PC-9 (cell line): ENCODE results near the gene PUM2. TPM values are rescaled to one million over a fixed set of nuclear protein-coding genes. Genes with fewer than 3 reads are reported as not detected.
A peak's percentile ranks its signal among the peaks of the same experiment; 100 is the strongest.

Experiments
- BruUV-seq: library from RNA; stranded (reverse); fragments of 400-500 nt; replicated peaks from 2 replicates; lab custom pipeline; 2021; lab: Mats Ljungman, UMichigan
- CTCF ChIA-PET: fragments of 300-600 bp; sonication (Branson Sonifier 250); formaldehyde crosslinking; loops from one replicate; lab custom pipeline; 2022; ENCODE audit warnings: antibody characterized with exemption; lab: Charles Lee
- POLR2A ChIA-PET: fragments of 300-600 bp; sonication (Branson Sonifier 250); formaldehyde crosslinking; loops from one replicate; lab custom pipeline; 2022; ENCODE audit warnings: antibody characterized with exemption; ENCODE audit not compliant: unreplicated experiment; lab: Charles Lee
- DNase-seq, 2 experiments: peaks; one replicate each; pipeline versions ENCODE4 v3.0.0 to v3.0.0-alpha.2; 2015 to 2022; ENCODE audit warnings: mixed read lengths in 1 of 2
- H2AFZ ChIP-seq: fragments of 200-600 bp; sonication (generic); 2 replicates; pipeline ENCODE4 v1.8.1; 2017; ENCODE audit warnings: antibody characterized with exemption
- H3F3A ChIP-seq: fragments of 200-600 bp; sonication (generic); 2 replicates; pipeline ENCODE4 v1.8.1; 2017; ENCODE audit warnings: antibody characterized with exemption, mild to moderate bottlenecking, low read depth; ENCODE audit not compliant: insufficient read depth
- H3K27ac ChIP-seq: fragments of 200-600 bp; sonication (generic); 2 replicates; pipeline ENCODE4 v1.6.1; 2016; ENCODE audit warnings: mixed run types
- H3K27me3 ChIP-seq: fragments of 200-600 bp; sonication (generic); 2 replicates; pipeline ENCODE4 v1.6.1; 2016; ENCODE audit warnings: low read depth, mixed run types; ENCODE audit not compliant: insufficient read depth
- H3K36me3 ChIP-seq: fragments of 200-600 bp; sonication (generic); 2 replicates; pipeline ENCODE4 v1.6.1; 2016; ENCODE audit warnings: low read depth, mixed run types
- H3K4me1 ChIP-seq: fragments of 200-600 bp; sonication (generic); replicated peaks from 2 replicates; pipeline ENCODE4 v1.6.1; 2016; ENCODE audit warnings: mixed run types; ENCODE audit not compliant: insufficient read depth
- H3K4me2 ChIP-seq: fragments of 200-600 bp; sonication (generic); 2 replicates; pipeline ENCODE4 v1.6.1; 2017; ENCODE audit warnings: mixed run types
- H3K4me3 ChIP-seq: fragments of 200-600 bp; sonication (generic); 2 replicates; pipeline ENCODE4 v1.6.1; 2016; ENCODE audit warnings: mixed run types
- H3K79me2 ChIP-seq: fragments of 200-600 bp; sonication (generic); 2 replicates; pipeline ENCODE4 v1.6.1; 2017; ENCODE audit warnings: low read depth, mixed run types
- H3K9me2 ChIP-seq: fragments of 200-600 bp; sonication (generic); 2 replicates; pipeline ENCODE4 v1.8.1; 2017; ENCODE audit warnings: mild to moderate bottlenecking; ENCODE audit not compliant: insufficient read depth
- H3K9me3 ChIP-seq: fragments of 200-600 bp; sonication (generic); 2 replicates; pipeline ENCODE4 v1.8.1; 2016; ENCODE audit warnings: low read depth; ENCODE audit not compliant: insufficient read depth
- H4K20me1 ChIP-seq: fragments of 200-600 bp; sonication (generic); 2 replicates; pipeline ENCODE4 v1.8.1; 2017; ENCODE audit not compliant: insufficient read depth
- EZH2 ChIP-seq: fragments of 200-600 bp; sonication (generic); IDR thresholded peaks from 2 replicates; pipeline ENCODE4 v1.8.0; 2017; ENCODE audit warnings: antibody characterized with exemption, low read depth
- intact Hi-C: fragments of 100-400 bp; cut with micrococcal nuclease; formaldehyde crosslinking; loops from one replicate; pipeline ENCODE4 v1.10.0; 2022; ENCODE audit not compliant: unreplicated experiment
- total RNA-seq: library from RNA; stranded (reverse); gene quantifications from 2 replicates; pipeline ENCODE4 v1.2.3, GENCODE V29; 2021
- TF ChIP-seq, protein P1 (sequence below): fragments of 200-600 bp; sonication (generic); conservative IDR thresholded peaks from 2 replicates; pipeline ENCODE4 v1.6.1; 2017; ENCODE audit warnings: mixed run types, antibody characterized with exemption, mild to moderate bottlenecking, moderate library complexity

The PUM2 gene
- total RNA-seq, 1 experiment from 2014 or later, result 99.3 TPM

DNA sequence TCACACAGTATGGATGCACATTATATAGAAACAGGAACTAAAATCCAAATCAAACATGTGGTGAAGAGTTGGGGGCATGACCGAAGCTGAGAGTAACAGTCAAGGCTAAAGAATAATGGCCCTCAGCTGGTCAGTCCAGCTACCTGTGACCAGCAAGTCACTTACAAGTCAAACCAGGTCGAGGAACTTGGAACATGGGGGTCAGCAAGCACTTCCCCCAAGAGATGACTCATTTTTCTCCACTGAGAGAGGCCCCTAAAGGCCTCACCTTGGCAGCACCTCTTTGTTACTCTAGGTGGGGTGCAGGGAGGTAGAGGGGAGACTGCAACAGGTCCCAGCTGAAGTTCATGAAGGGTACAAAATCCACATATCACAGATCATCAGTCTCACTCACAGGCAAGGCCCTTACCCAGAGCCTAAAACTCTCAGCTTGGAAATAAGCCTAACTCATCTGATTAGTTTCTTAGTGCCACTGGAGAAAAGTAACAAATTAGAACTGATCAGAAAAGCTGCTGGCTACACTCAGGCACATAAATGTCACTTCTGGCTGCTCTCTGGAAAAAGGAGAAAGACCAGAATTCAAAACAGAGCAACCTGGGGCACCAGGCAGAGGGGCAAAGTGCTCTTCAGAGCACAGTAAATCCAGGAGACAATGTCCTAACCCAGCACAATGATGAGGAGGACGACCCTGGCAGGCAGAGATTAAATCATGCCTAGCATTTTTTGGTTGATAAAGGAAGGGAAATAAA lies 129.7 kb downstream of the PUM2 start:
- Histone ChIP-seq H3K9me3 (no peaks in the 10 kb centered on the region), H3K9me2 (no peaks in the 10 kb centered on the region), H3F3A (peaks cover 29% of the 10 kb centered on the region; the same call in 1 of the 2 replicates), H3K4me3 (no peak overlapping the region), H3K36me3 (no peaks in the 10 kb centered on the region), H3K27ac (0 out of 2 replicates have a peak overlapping the region, but pooled peaks have one; percentile 20), H3K4me2 (peak overlapping the region; percentile 92), H4K20me1 (no peaks in the 10 kb centered on the region), H3K27me3 (no peaks in the 10 kb centered on the region), H3K4me1 (peaks cover 39% of the 10 kb centered on the region), H3K79me2 (peaks cover 56% of the 10 kb centered on the region), H2AFZ (no peak overlapping the region)
- no peak for DNase-seq
- TF ChIP-seq EZH2, result no peak
- TF ChIP-seq, protein P1, sequence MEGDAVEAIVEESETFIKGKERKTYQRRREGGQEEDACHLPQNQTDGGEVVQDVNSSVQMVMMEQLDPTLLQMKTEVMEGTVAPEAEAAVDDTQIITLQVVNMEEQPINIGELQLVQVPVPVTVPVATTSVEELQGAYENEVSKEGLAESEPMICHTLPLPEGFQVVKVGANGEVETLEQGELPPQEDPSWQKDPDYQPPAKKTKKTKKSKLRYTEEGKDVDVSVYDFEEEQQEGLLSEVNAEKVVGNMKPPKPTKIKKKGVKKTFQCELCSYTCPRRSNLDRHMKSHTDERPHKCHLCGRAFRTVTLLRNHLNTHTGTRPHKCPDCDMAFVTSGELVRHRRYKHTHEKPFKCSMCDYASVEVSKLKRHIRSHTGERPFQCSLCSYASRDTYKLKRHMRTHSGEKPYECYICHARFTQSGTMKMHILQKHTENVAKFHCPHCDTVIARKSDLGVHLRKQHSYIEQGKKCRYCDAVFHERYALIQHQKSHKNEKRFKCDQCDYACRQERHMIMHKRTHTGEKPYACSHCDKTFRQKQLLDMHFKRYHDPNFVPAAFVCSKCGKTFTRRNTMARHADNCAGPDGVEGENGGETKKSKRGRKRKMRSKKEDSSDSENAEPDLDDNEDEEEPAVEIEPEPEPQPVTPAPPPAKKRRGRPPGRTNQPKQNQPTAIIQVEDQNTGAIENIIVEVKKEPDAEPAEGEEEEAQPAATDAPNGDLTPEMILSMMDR, result no peak
- ChIA-PET CTCF (interaction anchor here (1.4 kb wide), 1 partner anchor 11 kb away, joined by 3 read pairs; no protein-coding TSS in a partner anchor), POLR2A (interaction anchor here (0.7 kb wide), 1 partner anchor 77 kb away, joined by 3 read pairs; no protein-coding TSS in a partner anchor)
- no TSS peak for BruUV-seq
- intact Hi-C loops, result loop anchor here (2.0 to 5.0 kb wide), 2 partner anchors 14 to 209 kb away; partner anchors contain the start of gene MATN3

DNA sequence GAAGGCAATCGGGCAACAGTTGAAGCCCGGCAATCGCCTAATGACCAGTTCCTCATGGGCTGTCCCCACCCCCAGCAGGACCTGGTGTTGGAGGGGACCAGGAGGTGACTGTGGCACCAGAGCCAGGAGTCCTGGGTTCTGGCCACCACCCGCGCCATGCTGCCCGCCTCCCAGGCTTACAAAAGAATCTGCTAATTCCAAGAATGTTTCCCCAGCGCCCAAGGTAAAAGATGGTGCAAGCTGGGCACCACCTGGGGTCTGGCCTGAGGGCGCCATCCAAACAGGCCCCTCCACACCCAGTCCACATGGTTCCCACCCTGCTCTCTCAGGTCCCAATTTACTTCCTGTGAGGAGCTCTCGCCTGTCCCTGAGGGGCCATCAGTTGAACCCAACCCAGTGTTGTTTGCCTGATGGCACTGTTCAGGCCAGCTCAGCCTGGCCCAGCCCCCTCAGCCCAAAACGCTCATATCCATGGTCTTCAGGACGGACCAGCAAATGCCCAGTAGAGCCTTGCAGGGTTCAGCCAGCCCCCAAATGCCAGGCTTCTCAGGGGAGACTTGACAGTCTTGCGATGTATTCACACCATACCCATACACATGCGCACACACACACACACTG lies 130.8 kb downstream of the PUM2 start:
- ChIA-PET CTCF (interaction anchor here (0.5 kb wide), 1 partner anchor 12 kb away, joined by 11 read pairs; no protein-coding TSS in a partner anchor), POLR2A (interaction anchor here (0.5 kb wide), 1 partner anchor 115 kb away, joined by 4 read pairs; no protein-coding TSS in a partner anchor)
- Histone ChIP-seq H4K20me1 (no peaks in the 10 kb centered on the region), H3F3A (peaks cover 22% of the 10 kb centered on the region; the same call in 1 of the 2 replicates), H3K9me3 (no peaks in the 10 kb centered on the region), H3K4me2 (no peak overlapping the region), H3K27ac (no peak overlapping the region), H2AFZ (no peak overlapping the region), H3K36me3 (no peaks in the 10 kb centered on the region), H3K9me2 (no peaks in the 10 kb centered on the region), H3K4me1 (peaks cover 34% of the 10 kb centered on the region), H3K27me3 (no peaks in the 10 kb centered on the region), H3K4me3 (no peak overlapping the region), H3K79me2 (peaks cover 56% of the 10 kb centered on the region)
- TF ChIP-seq EZH2, result no peak
- TF ChIP-seq, protein P1, result no peak
- BruUV-seq, result no TSS peak
- DNase-seq, result no peak
- intact Hi-C loops, result loop anchor here (2.0 to 5.0 kb wide), 2 partner anchors 13 to 208 kb away; partner anchors contain the start of gene MATN3
